GM12872 (cell line): ENCODE measurements around the gene S100A13.
A peak's percentile ranks its signal among the peaks of the same experiment; 100 is the strongest.

ENCODE experiments used
- TF ChIP-seq, protein P1 (sequence below): IDR thresholded peaks from 3 replicates; pipeline ENCODE4 v1.5.1; 2011; ENCODE audit warnings: low read depth, mild to moderate bottlenecking, low read length, moderate library complexity; ENCODE audit not compliant: insufficient read depth

S100A13 gene

DNA sequence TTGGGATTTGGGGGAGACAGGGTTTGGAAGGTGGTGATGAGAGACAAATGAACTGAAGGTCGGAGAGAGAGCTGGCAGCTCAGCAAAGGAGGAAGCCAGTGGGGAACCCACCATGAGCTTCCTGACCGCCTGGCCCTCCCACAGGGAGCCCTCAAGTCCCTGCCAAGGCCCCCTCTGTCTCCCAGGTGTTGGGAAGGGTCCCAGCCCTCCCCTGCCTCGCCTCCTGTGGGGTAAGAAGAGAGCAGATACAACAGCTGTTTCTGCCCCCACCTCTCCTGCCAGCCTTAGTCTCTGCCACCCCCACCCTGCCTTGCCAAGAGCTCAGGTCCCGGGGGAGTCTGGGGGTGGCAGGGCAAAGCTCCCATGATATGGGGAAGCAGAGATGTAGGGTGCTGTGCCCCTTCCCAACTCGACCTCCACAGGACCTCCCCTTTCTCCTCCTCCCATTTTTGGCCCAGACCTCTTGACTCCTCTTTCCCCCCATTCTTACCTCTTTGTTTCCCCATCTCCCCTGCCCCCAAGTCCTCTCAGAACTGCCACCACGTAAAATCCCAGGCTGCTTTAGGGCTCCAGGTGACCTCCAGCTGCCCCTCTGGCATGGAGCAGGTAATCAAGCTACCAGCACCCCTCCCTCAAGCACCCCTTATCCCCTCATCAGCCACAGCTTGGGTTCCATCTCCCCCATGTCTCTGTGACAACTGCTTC, 1.5 kb upstream of the S100A13 start:
- TF ChIP-seq, protein P1, sequence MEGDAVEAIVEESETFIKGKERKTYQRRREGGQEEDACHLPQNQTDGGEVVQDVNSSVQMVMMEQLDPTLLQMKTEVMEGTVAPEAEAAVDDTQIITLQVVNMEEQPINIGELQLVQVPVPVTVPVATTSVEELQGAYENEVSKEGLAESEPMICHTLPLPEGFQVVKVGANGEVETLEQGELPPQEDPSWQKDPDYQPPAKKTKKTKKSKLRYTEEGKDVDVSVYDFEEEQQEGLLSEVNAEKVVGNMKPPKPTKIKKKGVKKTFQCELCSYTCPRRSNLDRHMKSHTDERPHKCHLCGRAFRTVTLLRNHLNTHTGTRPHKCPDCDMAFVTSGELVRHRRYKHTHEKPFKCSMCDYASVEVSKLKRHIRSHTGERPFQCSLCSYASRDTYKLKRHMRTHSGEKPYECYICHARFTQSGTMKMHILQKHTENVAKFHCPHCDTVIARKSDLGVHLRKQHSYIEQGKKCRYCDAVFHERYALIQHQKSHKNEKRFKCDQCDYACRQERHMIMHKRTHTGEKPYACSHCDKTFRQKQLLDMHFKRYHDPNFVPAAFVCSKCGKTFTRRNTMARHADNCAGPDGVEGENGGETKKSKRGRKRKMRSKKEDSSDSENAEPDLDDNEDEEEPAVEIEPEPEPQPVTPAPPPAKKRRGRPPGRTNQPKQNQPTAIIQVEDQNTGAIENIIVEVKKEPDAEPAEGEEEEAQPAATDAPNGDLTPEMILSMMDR = no peak

DNA sequence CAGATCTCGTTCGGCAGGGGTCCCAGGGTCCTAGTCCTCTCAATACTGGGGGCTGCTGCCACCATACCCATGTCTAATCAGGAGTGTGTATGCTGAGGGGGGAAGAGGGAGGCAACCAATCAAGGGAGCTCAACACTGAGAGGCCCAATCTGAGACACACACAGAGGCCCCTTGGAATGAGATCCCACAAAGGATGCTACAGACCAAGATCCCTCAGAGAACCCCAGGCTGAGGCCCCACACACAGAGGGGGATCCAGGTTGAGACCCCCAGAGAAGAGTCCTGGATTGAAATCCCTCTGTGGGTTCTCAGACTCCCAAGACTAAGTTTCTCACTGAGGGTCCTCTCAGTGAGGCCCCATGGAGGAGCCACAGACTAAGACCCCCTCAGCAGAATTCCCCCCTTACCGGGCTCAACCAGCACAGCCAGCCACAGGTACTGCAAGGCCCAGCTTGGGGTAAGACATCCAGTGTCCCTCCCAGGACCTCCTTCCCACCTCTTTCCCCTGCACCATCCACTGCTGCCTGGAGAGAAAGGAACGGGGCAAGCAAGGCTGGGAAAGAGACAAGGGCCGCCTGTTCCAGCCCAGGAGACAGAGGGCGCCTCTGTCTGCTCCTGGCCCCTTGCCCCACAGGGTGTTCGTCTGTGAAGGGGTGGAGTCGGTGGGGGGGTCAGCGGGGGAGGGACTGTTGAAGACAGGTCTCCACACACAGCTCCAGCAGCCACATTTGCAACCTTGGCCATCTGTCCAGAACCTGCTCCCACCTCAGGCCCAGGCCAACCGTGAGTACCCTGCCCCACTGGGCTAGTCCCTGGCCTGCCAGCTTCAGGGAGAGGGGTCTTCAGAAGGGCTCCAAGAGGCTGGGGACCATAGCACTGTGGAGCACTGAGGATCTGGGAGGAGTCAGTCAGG, 666 bp upstream of the S100A13 start, which contains the start of gene S100A1:
Gene S100A1 (plus strand): TSS at position 720 of the 912 bp plus-strand sequence. CDS start 2,088 bp downstream, outside the sequence.
- TF ChIP-seq, protein P1 = no peak

DNA sequence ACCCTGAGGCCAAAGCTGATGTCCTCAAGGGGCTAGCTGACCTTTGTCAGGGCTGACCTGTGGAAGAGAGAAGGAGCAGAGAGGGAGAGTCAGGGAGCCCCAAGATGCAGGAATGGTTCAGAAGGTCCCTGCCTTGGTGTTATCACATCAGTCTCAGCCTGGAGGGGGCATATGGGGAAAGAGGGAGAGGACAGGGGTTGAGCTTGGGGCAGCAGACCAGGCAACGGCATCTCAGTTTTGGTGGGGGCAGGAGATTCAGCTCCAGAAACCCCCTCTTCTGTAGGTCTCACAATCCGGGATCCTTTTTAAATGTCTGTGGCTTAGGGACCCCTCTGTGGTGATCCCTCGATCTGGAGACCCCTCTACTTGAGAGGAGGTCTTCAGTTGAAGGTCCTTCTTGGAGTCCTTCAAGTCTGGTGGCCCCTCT, 815 bp downstream of the S100A13 start:
- TF ChIP-seq, protein P1 = no peak

DNA sequence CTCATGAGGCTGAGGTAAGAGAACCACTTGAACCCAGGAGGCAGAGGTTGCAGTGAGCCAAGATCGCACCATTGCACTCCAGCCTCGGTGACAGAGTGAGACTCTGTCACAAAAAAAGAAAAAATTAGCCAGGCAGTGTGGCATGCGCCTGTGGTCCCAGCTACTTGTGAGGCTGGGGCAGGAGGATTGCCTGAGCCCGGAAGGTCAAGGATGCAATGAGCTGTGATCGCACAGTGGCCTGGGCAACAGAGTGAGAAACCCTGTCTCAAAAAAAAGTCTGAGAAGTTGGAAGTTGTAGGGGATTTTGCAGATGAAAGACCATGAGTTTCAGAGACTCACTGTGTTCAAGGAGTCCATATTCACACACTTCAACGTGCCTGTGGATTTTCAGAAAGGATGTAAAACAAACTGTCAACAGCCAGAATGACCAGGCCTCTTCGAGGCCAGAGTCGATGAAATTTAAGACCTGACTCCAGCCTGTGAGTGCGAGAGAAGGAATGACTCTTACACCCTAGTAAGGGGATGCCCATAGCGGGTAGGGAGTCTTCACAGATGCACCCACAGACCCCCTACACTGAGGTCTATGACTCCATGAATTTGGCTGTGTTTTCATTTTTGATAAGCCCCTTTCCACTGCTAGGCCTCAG, 2.2 kb downstream of the S100A13 start:
- TF ChIP-seq, protein P1 = no peak

DNA sequence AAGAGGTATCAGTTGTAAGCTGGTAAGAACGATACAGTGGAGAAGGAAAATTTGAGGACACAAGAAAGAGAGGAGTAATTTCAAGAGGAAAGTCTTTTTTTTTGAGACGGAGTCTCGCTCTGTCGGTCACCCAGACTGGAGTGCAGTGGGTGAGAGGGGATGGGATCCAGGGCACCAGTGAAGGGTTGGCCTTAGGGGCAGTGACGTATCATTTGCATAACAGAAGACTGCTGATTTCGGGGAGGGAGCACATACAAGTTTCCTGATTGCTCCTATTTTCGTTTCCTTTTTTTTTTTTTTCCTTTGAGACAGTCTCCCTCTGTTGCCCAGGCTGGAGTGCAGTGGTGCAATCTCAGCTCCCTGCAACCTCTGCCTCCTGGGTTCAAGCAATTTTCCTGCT, 4.2 kb downstream of the S100A13 start:
- TF ChIP-seq, protein P1 = no peak

DNA sequence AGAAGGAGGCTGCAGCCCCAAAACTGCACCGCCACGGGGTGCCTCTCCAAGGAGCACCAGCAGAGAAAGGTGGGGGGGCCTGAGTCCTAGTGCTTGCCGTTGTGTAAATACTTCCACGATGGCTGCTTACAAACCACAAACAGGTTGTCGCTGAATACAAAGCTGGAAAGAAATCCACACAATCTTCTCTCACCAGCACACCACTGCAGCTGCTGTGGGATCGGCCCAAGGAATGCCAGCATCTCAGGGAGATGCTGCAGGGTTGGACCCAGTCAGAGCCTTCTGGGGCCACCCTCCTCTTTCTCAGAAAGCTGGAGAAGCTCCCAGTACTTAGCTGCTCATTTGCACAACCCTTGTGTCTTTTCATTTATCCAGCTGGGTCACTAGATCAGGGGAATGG, 8.1 kb downstream of the S100A13 start:
- TF ChIP-seq, protein P1 = no peak

DNA sequence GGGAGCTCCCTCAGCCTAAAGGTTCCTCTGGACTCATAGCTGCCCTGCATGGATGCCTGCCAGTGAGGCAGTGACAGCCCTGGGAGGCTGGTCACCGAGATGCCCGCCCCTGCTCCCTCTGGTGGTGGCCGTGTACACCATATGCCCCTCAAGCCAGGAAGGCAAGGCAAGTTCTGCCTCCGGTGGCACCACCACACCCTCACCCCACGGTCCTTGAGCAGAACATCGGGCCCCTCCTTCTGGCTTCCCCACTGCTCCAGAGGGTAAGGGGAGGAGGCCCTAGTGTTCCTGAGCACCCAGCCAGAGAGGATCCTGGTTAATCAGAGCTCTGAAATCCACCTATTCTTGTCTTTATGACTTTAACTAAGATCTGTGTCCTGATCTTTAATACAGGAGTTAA, 9.6 kb downstream of the S100A13 start:
- TF ChIP-seq, protein P1 = peak; percentile 92
